GM23338 (cell line): ENCODE measurements around the gene RNASE2. TPM values are rescaled to one million over a fixed set of nuclear protein-coding genes. Genes with fewer than 3 reads are reported as not detected.
A peak's percentile ranks its signal among the peaks of the same experiment; 100 is the strongest.

Experiments
- ATAC-seq: fragments of 200-7000 bp; cut with Tn5 transposase; 3 replicates; pipeline ENCODE4 v1.9.1; 2020
- DNase-seq: peaks from one replicate; pipeline ENCODE4 v3.0.0-alpha.2; 2015; ENCODE audit warnings: low spot score
- H2AFZ ChIP-seq: fragments of 200-600 bp; sonication (generic); 2 replicates; pipeline ENCODE4 v1.8.0; 2016; ENCODE audit warnings: antibody characterized with exemption, mild to moderate bottlenecking, moderate library complexity
- H3F3A ChIP-seq: fragments of 200-600 bp; sonication (generic); replicated peaks from 2 replicates; pipeline ENCODE4 v1.8.0; 2017; ENCODE audit warnings: antibody characterized with exemption, mixed run types, low read depth
- H3K27ac ChIP-seq: fragments of 200-600 bp; sonication (generic); 2 replicates; pipeline ENCODE4 v1.6.1; 2016; ENCODE audit warnings: low read depth
- H3K27me3 ChIP-seq: fragments of 200-600 bp; sonication (generic); 2 replicates; pipeline ENCODE4 v1.8.0; 2016; ENCODE audit warnings: mild to moderate bottlenecking, mixed run types, moderate library complexity; ENCODE audit not compliant: insufficient read depth
- H3K36me3 ChIP-seq: fragments of 200-600 bp; sonication (generic); 2 replicates; pipeline ENCODE4 v1.8.0; 2016; ENCODE audit warnings: mild to moderate bottlenecking; ENCODE audit not compliant: insufficient read depth
- H3K4me1 ChIP-seq: fragments of 200-600 bp; sonication (generic); 2 replicates; pipeline ENCODE4 v1.8.0; 2016; ENCODE audit warnings: mild to moderate bottlenecking, moderate library complexity; ENCODE audit not compliant: insufficient read depth
- H3K4me2 ChIP-seq: fragments of 200-600 bp; sonication (generic); 2 replicates; pipeline ENCODE4 v1.7.1; 2017; ENCODE audit warnings: mixed run types
- H3K4me3 ChIP-seq: fragments of 200-600 bp; sonication (generic); 2 replicates; pipeline ENCODE4 v1.6.1; 2016; ENCODE audit warnings: mixed run types
- H3K79me2 ChIP-seq: fragments of 200-600 bp; sonication (generic); replicated peaks from 2 replicates; pipeline ENCODE4 v1.8.0; 2017; ENCODE audit warnings: mild to moderate bottlenecking; ENCODE audit not compliant: insufficient read depth
- H3K9me2 ChIP-seq: fragments of 200-600 bp; sonication (generic); 2 replicates; pipeline ENCODE4 v1.8.0; 2017; ENCODE audit not compliant: insufficient read depth
- H4K20me1 ChIP-seq: fragments of 200-600 bp; sonication (generic); replicated peaks from 2 replicates; pipeline ENCODE4 v1.8.0; 2017; ENCODE audit warnings: mild to moderate bottlenecking; ENCODE audit not compliant: insufficient read depth
- H3K27ac Mint-ChIP-seq: 2 replicates; pipeline ENCODE4 v1.8.0; 2020; ENCODE audit warnings: inconsistent platforms, mild to moderate bottlenecking, moderate library complexity, mixed read lengths
- H3K27me3 Mint-ChIP-seq: 3 replicates; pipeline ENCODE4 v1.8.0; 2022; ENCODE audit warnings: low read depth, mild to moderate bottlenecking, moderate library complexity, mixed read lengths, inconsistent platforms; ENCODE audit not compliant: insufficient read depth, poor library complexity
- H3K36me3 Mint-ChIP-seq: 3 replicates; pipeline ENCODE4 v1.8.0; 2021; ENCODE audit warnings: low read depth, mild to moderate bottlenecking, inconsistent platforms, moderate library complexity, mixed read lengths
- H3K4me1 Mint-ChIP-seq: 3 replicates; pipeline ENCODE4 v1.8.0; 2020; ENCODE audit warnings: mild to moderate bottlenecking, inconsistent platforms, mixed read lengths
- H3K4me3 Mint-ChIP-seq: 3 replicates; pipeline ENCODE4 v1.8.0; 2021; ENCODE audit warnings: moderate library complexity, mild to moderate bottlenecking, inconsistent platforms, mixed read lengths
- H3K9me3 Mint-ChIP-seq: 3 replicates; pipeline ENCODE4 v1.8.0; 2020; ENCODE audit warnings: moderate library complexity, mild to moderate bottlenecking, inconsistent platforms, mixed read lengths
- CREB1 ChIP-seq: fragments of 250-450 bp; sonication (Bioruptor Pico); IDR thresholded peaks from 2 replicates; pipeline ENCODE4 v1.5.0; 2020; ENCODE audit warnings: low read depth, mild to moderate bottlenecking, moderate library complexity
- CTCF ChIP-seq, 2 experiments: fragments of 200-600 bp in 1 of 2; sonication (generic) in 1 of 2; conservative IDR thresholded peaks; 2 replicates each; pipeline versions ENCODE4 v1.5.1 to v1.6.1; 2016 to 2017; ENCODE audit warnings: antibody characterized with exemption in 2 of 2, low read depth in 2 of 2, mild to moderate bottlenecking in 2 of 2, moderate library complexity in 1 of 2
- ETS1 ChIP-seq: IDR thresholded peaks from 2 replicates; pipeline ENCODE4 v1.6.1; 2016; ENCODE audit warnings: antibody characterized with exemption
- EZH2 ChIP-seq: fragments of 200-600 bp; sonication (generic); IDR thresholded peaks from one replicate; pipeline ENCODE4 v1.8.0; 2017; ENCODE audit warnings: antibody characterized with exemption, mild to moderate bottlenecking, low read depth; ENCODE audit not compliant: unreplicated experiment
- EZH2phosphoT487 ChIP-seq: fragments of 200-600 bp; sonication (generic); IDR thresholded peaks from one replicate; pipeline ENCODE4 v1.8.1; 2018; ENCODE audit warnings: antibody characterized with exemption; ENCODE audit not compliant: unreplicated experiment
- JUNB ChIP-seq: IDR thresholded peaks from one replicate; pipeline ENCODE4 v1.6.1; 2016; ENCODE audit warnings: antibody characterized with exemption; ENCODE audit not compliant: unreplicated experiment
- NANOG ChIP-seq: IDR thresholded peaks from 2 replicates; pipeline ENCODE4 v1.6.1; 2016; ENCODE audit warnings: antibody characterized with exemption, borderline replicate concordance
- POLR2AphosphoS5 ChIP-seq: IDR thresholded peaks from 2 replicates; pipeline ENCODE4 v1.6.1; 2016; ENCODE audit warnings: antibody characterized with exemption, low read depth
- REST ChIP-seq: IDR thresholded peaks from one replicate; pipeline ENCODE4 v1.6.1; 2018; ENCODE audit warnings: antibody characterized with exemption; ENCODE audit not compliant: unreplicated experiment
- STAT1 ChIP-seq: IDR thresholded peaks from one replicate; pipeline ENCODE4 v1.6.1; 2016; ENCODE audit warnings: antibody characterized with exemption; ENCODE audit not compliant: unreplicated experiment
- ZNF114 ChIP-seq: fragments of 250-450 bp; sonication (Bioruptor Pico); IDR thresholded peaks from 2 replicates; pipeline ENCODE4 v1.5.0; 2020; ENCODE audit warnings: mild to moderate bottlenecking, moderate library complexity
- ZNF331 ChIP-seq: fragments of 250-450 bp; sonication (Bioruptor Pico); IDR thresholded peaks from 2 replicates; pipeline ENCODE4 v1.5.0; 2020; ENCODE audit warnings: low read depth, mild to moderate bottlenecking, moderate library complexity
- ZNF462 ChIP-seq: fragments of 250-450 bp; sonication (Bioruptor Pico); IDR thresholded peaks from 2 replicates; pipeline ENCODE4 v1.5.0; 2020; ENCODE audit warnings: mild to moderate bottlenecking, moderate library complexity
- polyA plus RNA-seq: library from polyadenylated mRNA; unstranded; fragments of >200 nt; fragmentation: Nextera tagmentation; extraction: Ambion mirVana; gene quantifications from 2 replicates; pipeline ENCODE4 v1.2.1, GENCODE V29; 2016
- total RNA-seq: library from RNA; depleted of rRNA; stranded (reverse); fragments of >200 nt; shearing (Covaris generic); gene quantifications from 2 replicates; pipeline ENCODE4 v1.2.3, GENCODE V29; 2014

The RNASE2 gene
- total and polyA plus RNA-seq, 2 experiments from 2014 or later: not detected

GRCh38 chr14:20970647-20970982, 15.3 kb downstream of the RNASE2 start:
- Histone ChIP-seq H2AFZ (peak overlapping the region; percentile 96), H3K79me2 (no peaks in the 10 kb centered on the region), H3K36me3 (no peaks in the 10 kb centered on the region), H3K27me3 (0 out of 2 replicates have a peak, but pooled peaks cover 4% of the 10 kb centered on the region), H3K27ac (no peak overlapping the region), H4K20me1 (no peaks in the 10 kb centered on the region), H3K4me2 (peak overlapping the region; percentile 82), H3K4me1 (peaks cover 7% of the 10 kb centered on the region), H3K9me2 (0 out of 2 replicates have a peak, but pooled peaks cover 6% of the 10 kb centered on the region), H3F3A (no peaks in the 10 kb centered on the region), H3K4me3 (peak overlapping the region; percentile 74)
- H3K36me3 Mint-ChIP-seq: no peaks in the 10 kb centered on the region
- DNase-seq (no peak), ATAC-seq (peak; percentile 16)
- peak overlapping the region; percentile 99; the same call in 1 of the 2 replicates for H3K27ac Mint-ChIP-seq
- H3K4me1 Mint-ChIP-seq: peaks cover 9% of the 10 kb centered on the region
- no peak for TF ChIP-seq NANOG
- TF ChIP-seq ZNF462 (CRISPR knock-in tag): no peak
- no peak for TF ChIP-seq STAT1
- no peak for TF ChIP-seq ETS1
- no peak for TF ChIP-seq JUNB
- TF ChIP-seq CREB1: no peak
- TF ChIP-seq CTCF (conservative IDR thresholded peaks at IDR 0.05; ENCODE audit: low read depth in 2 of 2): no peak
- TF ChIP-seq POLR2AphosphoS5: no peak
- TF ChIP-seq ZNF331: no peak
- no peak for TF ChIP-seq REST
- no peak for TF ChIP-seq ZNF114 (CRISPR knock-in tag)
- no peak for TF ChIP-seq EZH2
- no peak for TF ChIP-seq EZH2phosphoT487
- H3K9me3 Mint-ChIP-seq: no peaks in the 10 kb centered on the region
- H3K27me3 Mint-ChIP-seq: peaks cover 6% of the 10 kb centered on the region
- peak overlapping the region; percentile 96 for H3K4me3 Mint-ChIP-seq
